Measurements from ENCODE around the gene LGALS13. TPM values are rescaled to one million over a fixed set of nuclear protein-coding genes. Genes with fewer than 3 reads are reported as not detected.
"Not testable (repeated sequence)": the region's sequence is repeated elsewhere in the genome, so short reads cannot be mapped to it uniquely, and the experiment has no call there.

The LGALS13 gene
- total RNA-seq, 4 donors from 2014 or later, result not detected

- Histone ChIP-seq H3K36me3 (no peaks in the 10 kb centered on the region), H3K27ac (no peak overlapping the region), H3K4me3 (replicated peaks in 1 of 3) (no peak overlapping the region), H3K4me1 (no peaks in the 10 kb centered on the region), H3K9me3 (no peaks in the 10 kb centered on the region), H3K27me3 (no peaks in the 10 kb centered on the region)
- TF ChIP-seq CTCF (IDR thresholded peaks at IDR 0.05) (no peak), POLR2A (IDR thresholded peaks at IDR 0.05) (no peak)
- intact Hi-C loops (cut with DNase I), result no loop called here
- DNase-seq, result no peak
- 85 to 86% methylated on average over 9 of the region's 9 CpGs for WGBS, 2 donors
Measured at GRCh38 chr19:39607021-39607420, 4.7 kb downstream of the LGALS13 start.

- TF ChIP-seq POLR2A (IDR thresholded peaks at IDR 0.05) (no peak), CTCF (IDR thresholded peaks at IDR 0.05) (no peak)
- Histone ChIP-seq H3K9me3 (no peaks in the 10 kb centered on the region), H3K4me1 (no peaks in the 10 kb centered on the region), H3K27me3 (no peaks in the 10 kb centered on the region), H3K27ac (no peak overlapping the region), H3K4me3 (replicated peaks in 1 of 3) (no peak overlapping the region), H3K36me3 (no peaks in the 10 kb centered on the region)
- WGBS, 2 donors, result 69 to 70% methylated on average over 6 of the region's 6 CpGs
- intact Hi-C loops (cut with DNase I), result no loop called here
- DNase-seq, result no peak
Measured at GRCh38 chr19:39607561-39607960, 5.2 kb downstream of the LGALS13 start.

GRCh38 chr19:39613597-39613996 is 11.3 kb downstream of the LGALS13 start:
- no peak for DNase-seq
- no peaks in the 10 kb centered on the region for H3K36me3 ChIP-seq
- WGBS, 2 donors, result 68 to 73% methylated on average over 1 to 2 of the region's 2 CpGs
- H3K4me3 ChIP-seq (replicated peaks in 1 of 3), result no peak overlapping the region
- H3K4me1 ChIP-seq, result no peaks in the 10 kb centered on the region
- no peak overlapping the region for H3K27ac ChIP-seq
- intact Hi-C loops (cut with DNase I), result no loop called here
- no peaks in the 10 kb centered on the region for H3K9me3 ChIP-seq
- TF ChIP-seq POLR2A (IDR thresholded peaks at IDR 0.05) (no peak), CTCF (IDR thresholded peaks at IDR 0.05) (no peak)
- no peaks in the 10 kb centered on the region for H3K27me3 ChIP-seq

GRCh38 chr19:39617745-39618144 is 15.4 kb downstream of the LGALS13 start:
- 36 to 44% methylated on average over 1 of the region's 1 CpG for WGBS, 2 donors
- Histone ChIP-seq H3K36me3 (no peaks in the 10 kb centered on the region), H3K4me1 (no peaks in the 10 kb centered on the region), H3K4me3 (replicated peaks in 1 of 3) (no peak overlapping the region), H3K9me3 (no peaks in the 10 kb centered on the region), H3K27me3 (no peaks in the 10 kb centered on the region), H3K27ac (no peak overlapping the region)
- TF ChIP-seq CTCF (IDR thresholded peaks at IDR 0.05), result no peak
- TF ChIP-seq POLR2A (IDR thresholded peaks at IDR 0.05), result no peak
- no peak for DNase-seq
- intact Hi-C loops (cut with DNase I), result no loop called here

GRCh38 chr19:39623946-39624345 is 21.6 kb downstream of the LGALS13 start:
- TF ChIP-seq CTCF (IDR thresholded peaks at IDR 0.05) (no peak), POLR2A (IDR thresholded peaks at IDR 0.05) (no peak)
- H3K27ac ChIP-seq, result no peak overlapping the region
- H3K4me3 ChIP-seq (replicated peaks in 1 of 3), result no peak overlapping the region
- no peaks in the 10 kb centered on the region for H3K9me3 ChIP-seq
- intact Hi-C loops (cut with DNase I), result no loop called here
- no peak for DNase-seq
- no peaks in the 10 kb centered on the region for H3K27me3 ChIP-seq
- 13 to 24% methylated on average over 2 to 5 of the region's 5 CpGs for WGBS, 2 donors
- H3K4me1 ChIP-seq, result no peaks in the 10 kb centered on the region
- H3K36me3 ChIP-seq, result no peaks in the 10 kb centered on the region

- H3K4me3 ChIP-seq (replicated peaks in 1 of 3); H3K27ac ChIP-seq; H3K27me3 ChIP-seq; H3K4me1 ChIP-seq; intact Hi-C loops (cut with DNase I); DNase-seq; H3K36me3 ChIP-seq; H3K9me3 ChIP-seq: not testable (repeated sequence)
- 60 to 61% methylated on average over 2 of the region's 2 CpGs for WGBS, 2 donors
Measured at GRCh38 chr19:39627631-39628030, 25.3 kb downstream of the LGALS13 start.

Measured in thyroid gland (tissue), 4 donors.